PFSK-1 (cell line): ENCODE results near the gene PCGF2.

ENCODE experiments used
- FOXP2 ChIP-seq: optimal IDR thresholded peaks from 2 replicates; pipeline ENCODE3; 2011; ENCODE audit warnings: borderline replicate concordance, control low read depth, inconsistent platforms; ENCODE audit not compliant: insufficient read depth; ENCODE audit errors: extremely low read length, extremely low read depth
- POLR2AphosphoS5 ChIP-seq: IDR thresholded peaks from 2 replicates; pipeline ENCODE4 v1.6.1; 2012; ENCODE audit warnings: low read depth, mild to moderate bottlenecking, control low read depth, low read length, moderate library complexity
- REST ChIP-seq, 2 experiments: IDR thresholded peaks; 2 replicates each; pipeline versions ENCODE4 v1.6.1 to v1.8.0; 2011 to 2012; ENCODE audit warnings: low read depth in 2 of 2, low read length in 2 of 2, control low read depth in 1 of 2, inconsistent platforms in 1 of 2, mild to moderate bottlenecking in 1 of 2, moderate library complexity in 1 of 2; ENCODE audit not compliant: insufficient read depth in 1 of 2
- SIN3A ChIP-seq: IDR thresholded peaks from 2 replicates; pipeline ENCODE4 v1.6.1; 2012; ENCODE audit warnings: mild to moderate bottlenecking, low read length, moderate library complexity, borderline replicate concordance; ENCODE audit not compliant: insufficient read depth
- TAF1 ChIP-seq: IDR thresholded peaks from 2 replicates; pipeline ENCODE4 v1.6.1; 2012; ENCODE audit warnings: low read length, control low read depth, borderline replicate concordance; ENCODE audit not compliant: insufficient read depth

The PCGF2 gene

GRCh38 chr17:38751808-38752307, 3.7 kb upstream of the PCGF2 start:
- TF ChIP-seq REST (IDR thresholded peaks at IDR 0.05; ENCODE audit: insufficient read depth in 1 of 2, low read depth in 2 of 2, low read length in 2 of 2) (peak in 1 of 2 experiments; percentile 20; a peak in 1 of 4 replicates), TAF1 (0 out of 2 replicates have a peak, but pooled peaks have one; percentile 53), FOXP2 (no peak)

DNA sequence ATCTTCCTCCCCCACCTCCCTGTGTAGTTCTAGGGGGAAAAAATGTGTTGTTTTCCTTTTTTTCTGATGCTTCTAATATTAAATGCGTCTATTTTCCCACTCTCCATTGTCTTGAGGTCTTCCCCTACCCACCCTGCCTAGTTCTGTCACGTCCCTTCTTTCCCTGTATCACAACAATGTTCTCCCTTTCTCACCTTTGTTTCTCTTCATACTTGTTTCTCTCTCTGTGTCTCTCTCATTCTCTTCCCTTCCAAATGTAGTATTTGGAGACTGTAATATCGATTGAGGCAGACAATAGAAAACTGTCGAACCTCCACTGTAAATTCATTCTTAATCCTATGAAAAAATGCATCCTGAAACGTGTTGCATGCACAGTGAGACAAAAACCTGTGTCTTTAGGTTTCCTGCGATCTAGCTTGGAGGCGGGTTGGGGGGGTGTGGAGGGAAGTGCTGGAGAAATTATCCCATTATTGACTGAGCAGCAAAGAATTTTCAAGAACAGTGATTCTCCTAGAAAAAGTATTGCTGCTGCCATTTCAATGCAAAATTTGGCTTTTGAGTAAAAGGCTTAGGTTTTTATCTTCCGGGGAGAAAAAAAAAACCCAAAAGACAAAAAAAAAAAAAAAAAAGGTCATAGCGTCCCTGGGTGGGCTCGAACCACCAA, 3.1 kb upstream of the PCGF2 start:
- TF ChIP-seq FOXP2: no peak

DNA sequence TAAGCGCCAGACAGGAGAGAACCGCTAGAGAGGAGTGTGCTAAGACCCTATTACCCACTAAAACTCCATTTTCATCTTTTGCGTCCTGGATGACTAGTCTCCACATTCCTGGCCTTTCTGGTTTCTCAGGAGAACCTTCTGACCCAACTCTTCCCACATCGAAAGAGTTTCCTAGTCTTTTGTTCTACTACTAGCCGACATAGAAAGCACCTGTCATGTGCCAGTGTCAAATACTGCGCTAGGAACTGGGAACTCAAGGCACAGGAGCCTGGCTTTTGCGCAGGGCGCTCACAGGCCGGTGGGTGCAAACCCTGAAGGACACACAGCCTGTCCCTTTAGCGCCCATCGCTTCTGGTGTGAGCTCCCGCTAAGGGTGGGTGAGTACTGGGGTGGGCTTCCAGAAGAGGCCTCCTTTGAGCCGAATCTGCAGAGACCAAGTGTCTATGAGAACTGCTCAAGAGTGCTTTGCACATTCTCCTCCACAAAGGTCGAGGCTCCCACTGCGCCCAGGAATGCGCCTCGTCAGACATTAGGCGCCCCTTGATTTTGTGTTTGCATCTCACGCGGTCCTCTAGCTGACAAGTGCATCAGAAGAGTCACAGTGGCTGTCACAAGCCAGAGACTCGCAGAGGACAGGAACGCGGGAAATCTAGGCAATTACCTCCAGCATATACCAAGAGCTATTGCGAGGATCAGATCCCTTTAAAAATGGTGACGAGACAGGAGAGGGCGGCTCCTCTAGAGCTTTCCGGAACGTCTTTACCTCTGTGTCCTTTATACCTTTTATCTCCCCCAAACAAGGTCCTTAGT, 2.4 kb upstream of the PCGF2 start:
- TF ChIP-seq SIN3A (no peak), REST (IDR thresholded peaks at IDR 0.05; ENCODE audit: insufficient read depth in 1 of 2, low read depth in 2 of 2, low read length in 2 of 2) (no peak), POLR2AphosphoS5 (no peak), FOXP2 (no peak), TAF1 (no peak)

DNA sequence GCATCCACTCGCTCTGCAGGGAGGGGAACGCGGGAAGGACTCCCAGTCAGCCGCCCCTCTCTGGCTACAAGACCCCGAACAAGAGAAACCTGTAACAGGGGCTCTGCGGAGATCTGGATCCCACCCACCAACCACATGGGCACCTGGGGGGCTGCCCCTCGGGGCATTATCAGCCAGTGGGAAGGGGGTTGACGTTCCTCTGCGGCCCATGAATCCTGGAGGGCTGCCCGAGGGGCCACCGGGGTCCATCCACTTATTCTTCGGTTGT, 1.8 kb upstream of the PCGF2 start:
- no peak for TF ChIP-seq FOXP2
- no peak for TF ChIP-seq TAF1
- TF ChIP-seq REST (IDR thresholded peaks at IDR 0.05; ENCODE audit: insufficient read depth in 1 of 2, low read depth in 2 of 2, low read length in 2 of 2): no peak
- no peak for TF ChIP-seq POLR2AphosphoS5
- TF ChIP-seq SIN3A: no peak

GRCh38 chr17:38749223-38750043, 1.3 kb upstream of the PCGF2 start:
- TF ChIP-seq POLR2AphosphoS5 (peak; percentile 96), FOXP2 (peak; percentile 78), REST (IDR thresholded peaks at IDR 0.05; ENCODE audit: insufficient read depth in 1 of 2, low read depth in 2 of 2, low read length in 2 of 2) (0 out of 4 replicates have a peak, but pooled peaks have one; percentile 22 to 61), TAF1 (peak; percentile 91), SIN3A (no peak)
